Neural cell (in vitro differentiated cells): ENCODE data around the gene TLL2. TPM values are rescaled to one million over a fixed set of nuclear protein-coding genes. Genes with fewer than 3 reads are reported as not detected.

Experiments used
- H2AFZ ChIP-seq: fragments of 200-600, 300-800 bp; sonication (generic), shearing (Covaris generic); 2 replicates; pipeline ENCODE4 v1.6.0; 2014; ENCODE audit warnings: low read depth, mild to moderate bottlenecking, antibody characterized with exemption, low read length, moderate library complexity
- H3F3A ChIP-seq: fragments of 200-600 bp; shearing (Covaris generic); 2 replicates; pipeline ENCODE4 v1.6.1; 2016; ENCODE audit warnings: mild to moderate bottlenecking, moderate library complexity, mixed read lengths, antibody characterized with exemption, low read length; ENCODE audit not compliant: insufficient read depth, poor library complexity, severe bottlenecking
- H3K27ac ChIP-seq: fragments of 200-600, 300-800 bp; sonication (generic), shearing (Covaris generic); 2 replicates; pipeline ENCODE4 v1.5.1; 2014; ENCODE audit warnings: mild to moderate bottlenecking, low read length, moderate library complexity
- H3K27me3 ChIP-seq: fragments of 300-800, 200-600 bp; sonication (generic), shearing (Covaris generic); 2 replicates; pipeline ENCODE4 v1.6.0; 2014; ENCODE audit warnings: mild to moderate bottlenecking, low read depth, low read length, moderate library complexity; ENCODE audit not compliant: insufficient read depth
- H3K36me3 ChIP-seq: fragments of 300-800, 200-600 bp; sonication (generic), shearing (Covaris generic); 2 replicates; pipeline ENCODE4 v1.5.1; 2014; ENCODE audit warnings: mild to moderate bottlenecking, antibody characterized with exemption, low read length, moderate library complexity; ENCODE audit not compliant: insufficient read depth
- H3K4me2 ChIP-seq: fragments of 300-800, 200-600 bp; sonication (generic), shearing (Covaris generic); 2 replicates; pipeline ENCODE4 v1.6.0; 2014; ENCODE audit warnings: mild to moderate bottlenecking, low read length
- H3K4me3 ChIP-seq: fragments of 300-800, 200-600 bp; sonication (generic), shearing (Covaris generic); 2 replicates; pipeline ENCODE4 v1.5.1; 2014; ENCODE audit warnings: mild to moderate bottlenecking, low read length, moderate library complexity
- H3K79me2 ChIP-seq: fragments of 200-600 bp; shearing (Covaris generic); replicated peaks from 2 replicates; pipeline ENCODE4 v1.6.0; 2014; ENCODE audit warnings: mild to moderate bottlenecking, low read length, moderate library complexity; ENCODE audit not compliant: insufficient read depth
- H3K9ac ChIP-seq: fragments of 300-800, 200-600 bp; sonication (generic), shearing (Covaris generic); 2 replicates; pipeline ENCODE4 v1.6.1; 2016; ENCODE audit warnings: mild to moderate bottlenecking, low read length, mixed read lengths
- H3K9me2 ChIP-seq: fragments of 200-600 bp; shearing (Covaris generic); 2 replicates; pipeline ENCODE4 v1.6.1; 2016; ENCODE audit warnings: mild to moderate bottlenecking, low read length, mixed read lengths; ENCODE audit not compliant: insufficient read depth
- H3K9me3 ChIP-seq: fragments of 200-600, 300-800 bp; sonication (generic), shearing (Covaris generic); 2 replicates; pipeline ENCODE4 v1.6.1; 2016; ENCODE audit warnings: mild to moderate bottlenecking, mixed run types, low read length, moderate library complexity, mixed read lengths
- H4K20me1 ChIP-seq: fragments of 200-600 bp; shearing (Covaris generic); 2 replicates; pipeline ENCODE4 v1.6.1; 2016; ENCODE audit warnings: mild to moderate bottlenecking, mixed run types; ENCODE audit not compliant: insufficient read depth
- EP300 ChIP-seq: fragments of 450-650 bp; conservative IDR thresholded peaks from 2 replicates; pipeline ENCODE4 v1.6.1; 2014; ENCODE audit warnings: antibody characterized with exemption, mild to moderate bottlenecking, moderate library complexity; ENCODE audit not compliant: poor library complexity, severe bottlenecking
- EZH2 ChIP-seq: fragments of 200-600, 300-800 bp; shearing (Covaris generic), sonication (generic); IDR thresholded peaks from 2 replicates; pipeline ENCODE4 v1.6.1; 2014; ENCODE audit warnings: antibody characterized with exemption, low read length, borderline replicate concordance, mild to moderate bottlenecking; ENCODE audit not compliant: insufficient read depth, poor library complexity, severe bottlenecking
- MXI1 ChIP-seq: fragments of 450-650 bp; conservative IDR thresholded peaks from 2 replicates; pipeline ENCODE4 v1.6.1; 2014; ENCODE audit warnings: antibody characterized with exemption, mild to moderate bottlenecking; ENCODE audit not compliant: poor library complexity, severe bottlenecking
- POLR2AphosphoS5 ChIP-seq: IDR thresholded peaks from 2 replicates; pipeline ENCODE4 v1.6.1; 2012
- RAD21 ChIP-seq: fragments of 450-650 bp; conservative IDR thresholded peaks from 2 replicates; pipeline ENCODE4 v1.6.1; 2014; ENCODE audit warnings: antibody characterized with exemption, mild to moderate bottlenecking, moderate library complexity
- REST ChIP-seq: IDR thresholded peaks from 2 replicates; pipeline ENCODE4 v1.6.1; 2012; ENCODE audit warnings: borderline replicate concordance
- SMC3 ChIP-seq: fragments of 450-650 bp; conservative IDR thresholded peaks from 2 replicates; pipeline ENCODE4 v1.6.1; 2014; ENCODE audit warnings: antibody characterized with exemption, mild to moderate bottlenecking, moderate library complexity; ENCODE audit not compliant: poor library complexity
- TAF1 ChIP-seq: IDR thresholded peaks from 2 replicates; pipeline ENCODE4 v1.6.1; 2012; ENCODE audit warnings: low read depth
- polyA plus RNA-seq: library from polyadenylated mRNA; depleted of rRNA; stranded (reverse); fragments of >200 nt; gene quantifications from 2 replicates; pipeline ENCODE4 v1.2.3, GENCODE V29; 2014
- TF ChIP-seq, protein P1 (sequence below): fragments of 450-650 bp; IDR thresholded peaks from 2 replicates; pipeline ENCODE4 v1.5.1; 2014; ENCODE audit warnings: antibody characterized with exemption, mild to moderate bottlenecking, moderate library complexity; ENCODE audit not compliant: poor library complexity, severe bottlenecking

The TLL2 gene
- polyA plus RNA-seq, 1 donor from 2014 or later = 0.11 TPM

- Histone ChIP-seq H3K27ac (no peak overlapping the region), H3K4me2 (no peak overlapping the region), H3K36me3 (no peaks in the 10 kb centered on the region), H4K20me1 (no peaks in the 10 kb centered on the region), H3K27me3 (no peaks in the 10 kb centered on the region), H3K9me2 (no peaks in the 10 kb centered on the region), H3K9me3 (no peaks in the 10 kb centered on the region), H3K79me2 (no peaks in the 10 kb centered on the region), H2AFZ (no peak overlapping the region), H3K4me3 (no peak overlapping the region), H3K9ac (no peak overlapping the region), H3F3A (no peaks in the 10 kb centered on the region)
- TF ChIP-seq EP300 = no peak
- TF ChIP-seq, protein P1, sequence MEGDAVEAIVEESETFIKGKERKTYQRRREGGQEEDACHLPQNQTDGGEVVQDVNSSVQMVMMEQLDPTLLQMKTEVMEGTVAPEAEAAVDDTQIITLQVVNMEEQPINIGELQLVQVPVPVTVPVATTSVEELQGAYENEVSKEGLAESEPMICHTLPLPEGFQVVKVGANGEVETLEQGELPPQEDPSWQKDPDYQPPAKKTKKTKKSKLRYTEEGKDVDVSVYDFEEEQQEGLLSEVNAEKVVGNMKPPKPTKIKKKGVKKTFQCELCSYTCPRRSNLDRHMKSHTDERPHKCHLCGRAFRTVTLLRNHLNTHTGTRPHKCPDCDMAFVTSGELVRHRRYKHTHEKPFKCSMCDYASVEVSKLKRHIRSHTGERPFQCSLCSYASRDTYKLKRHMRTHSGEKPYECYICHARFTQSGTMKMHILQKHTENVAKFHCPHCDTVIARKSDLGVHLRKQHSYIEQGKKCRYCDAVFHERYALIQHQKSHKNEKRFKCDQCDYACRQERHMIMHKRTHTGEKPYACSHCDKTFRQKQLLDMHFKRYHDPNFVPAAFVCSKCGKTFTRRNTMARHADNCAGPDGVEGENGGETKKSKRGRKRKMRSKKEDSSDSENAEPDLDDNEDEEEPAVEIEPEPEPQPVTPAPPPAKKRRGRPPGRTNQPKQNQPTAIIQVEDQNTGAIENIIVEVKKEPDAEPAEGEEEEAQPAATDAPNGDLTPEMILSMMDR = no peak
- no peak for TF ChIP-seq MXI1
- no peak for TF ChIP-seq EZH2
- TF ChIP-seq TAF1 = no peak
These were observed 99.4 kb downstream of the TLL2 start for GRCh38 chr10:96414303-96414702.

DNA sequence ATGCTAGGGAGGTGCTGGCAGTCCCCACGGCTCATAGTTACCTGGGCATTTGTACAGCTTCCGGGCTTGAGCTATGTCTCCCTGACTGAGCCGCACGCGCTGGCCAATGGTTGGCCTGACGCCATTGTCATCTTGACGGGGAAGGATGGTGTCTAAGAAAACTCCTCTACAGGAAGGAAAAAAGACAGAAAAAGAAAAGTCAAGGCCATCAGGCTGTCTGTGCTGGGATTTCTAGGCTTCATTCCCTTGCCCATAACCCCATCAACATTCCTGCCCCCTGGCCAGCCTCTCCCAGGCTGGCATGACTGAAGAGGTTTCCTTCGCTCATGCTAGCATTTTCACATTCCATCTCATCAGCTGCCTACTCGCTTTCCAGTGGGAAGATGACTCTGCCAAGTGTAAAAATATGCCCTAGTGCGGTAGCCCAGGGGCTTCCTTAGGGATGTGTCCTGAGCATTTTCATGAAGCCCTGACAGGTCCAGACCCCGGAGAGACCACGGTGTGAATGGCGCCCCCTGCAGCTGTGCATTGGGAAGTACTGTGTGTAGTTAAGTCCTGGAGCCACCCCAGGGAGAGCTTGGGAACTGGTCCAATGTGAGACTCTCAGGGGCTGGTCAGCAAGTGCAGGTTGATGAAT, 100.5 kb downstream of the TLL2 start:
- Histone ChIP-seq H3K36me3 (no peaks in the 10 kb centered on the region), H3F3A (no peaks in the 10 kb centered on the region), H3K9ac (no peak overlapping the region), H3K4me2 (no peak overlapping the region), H2AFZ (no peak overlapping the region), H3K4me3 (no peak overlapping the region), H4K20me1 (no peaks in the 10 kb centered on the region), H3K9me3 (no peaks in the 10 kb centered on the region), H3K79me2 (no peaks in the 10 kb centered on the region), H3K27ac (no peak overlapping the region), H3K9me2 (no peaks in the 10 kb centered on the region), H3K27me3 (no peaks in the 10 kb centered on the region)
- TF ChIP-seq POLR2AphosphoS5 (no peak), TAF1 (no peak), EP300 (no peak), MXI1 (no peak), SMC3 (no peak), EZH2 (no peak), REST (no peak), RAD21 (no peak)
- TF ChIP-seq, protein P1 = no peak
